AG09309 (cell line): ENCODE data around the gene ELAPOR1.

Source experiments
- DNase-seq: peaks from one replicate; pipeline ENCODE4 v3.0.0-alpha.2; 2010; ENCODE audit warnings: low read depth
- H3K4me3 ChIP-seq: 2 replicates; pipeline ENCODE4 v1.5.1; 2011; ENCODE audit warnings: mild to moderate bottlenecking, low read depth, low read length, moderate library complexity; ENCODE audit not compliant: control insufficient read depth
- CTCF ChIP-seq: IDR thresholded peaks from 2 replicates; pipeline ENCODE4 v1.5.1; 2011; ENCODE audit warnings: mild to moderate bottlenecking, low read depth, low read length, inconsistent platforms; ENCODE audit not compliant: insufficient read depth, control insufficient read depth; ENCODE audit errors: missing control alignments

ELAPOR1 gene

DNA sequence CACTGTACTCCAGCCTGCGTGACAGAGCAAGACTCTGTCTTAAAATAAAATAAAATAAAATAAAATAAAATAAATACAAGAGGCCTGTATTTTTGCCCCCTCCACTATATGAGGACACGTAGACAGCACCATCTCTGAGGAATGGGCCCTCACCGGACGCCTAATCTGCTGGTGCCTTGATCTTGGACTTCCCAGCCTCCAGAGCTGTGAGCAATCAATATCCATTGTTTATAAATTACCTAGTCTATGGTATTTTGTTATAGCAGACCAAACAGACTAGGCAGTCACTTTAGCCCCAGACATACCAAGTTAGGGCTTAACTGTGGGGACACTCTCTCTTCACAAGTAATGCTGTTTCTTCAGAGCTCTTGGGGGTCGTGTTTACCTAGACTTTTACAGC lies 6.4 kb downstream of the ELAPOR1 start:
- TF ChIP-seq CTCF = no peak
- DNase-seq = no peak
- H3K4me3 ChIP-seq = no peak overlapping the region

GRCh38 chr1:109131059-109131458 lies 17.1 kb downstream of the ELAPOR1 start:
- DNase-seq = no peak
- no peak overlapping the region for H3K4me3 ChIP-seq
- no peak for TF ChIP-seq CTCF

DNA sequence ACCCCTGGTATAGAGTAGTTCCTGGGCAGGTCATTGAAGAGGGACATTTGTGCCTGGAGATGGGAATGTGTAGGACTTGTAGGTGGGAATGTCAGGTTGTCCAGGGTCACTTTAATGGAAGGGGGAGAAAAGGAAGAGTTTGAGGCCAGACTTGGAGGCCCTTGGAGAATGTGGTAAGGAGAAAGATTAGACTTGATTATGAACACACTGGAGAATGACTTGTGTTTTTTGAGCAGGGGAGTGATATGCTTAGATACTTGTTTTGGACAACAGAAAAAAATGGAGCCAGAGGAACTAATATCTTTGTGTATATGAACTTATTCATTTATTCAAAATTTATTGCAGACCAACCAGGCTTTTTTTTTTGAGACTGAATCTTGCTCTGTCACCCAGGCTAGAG lies 17.9 kb downstream of the ELAPOR1 start:
- no peak overlapping the region for H3K4me3 ChIP-seq
- TF ChIP-seq CTCF = no peak
- DNase-seq = no peak

DNA sequence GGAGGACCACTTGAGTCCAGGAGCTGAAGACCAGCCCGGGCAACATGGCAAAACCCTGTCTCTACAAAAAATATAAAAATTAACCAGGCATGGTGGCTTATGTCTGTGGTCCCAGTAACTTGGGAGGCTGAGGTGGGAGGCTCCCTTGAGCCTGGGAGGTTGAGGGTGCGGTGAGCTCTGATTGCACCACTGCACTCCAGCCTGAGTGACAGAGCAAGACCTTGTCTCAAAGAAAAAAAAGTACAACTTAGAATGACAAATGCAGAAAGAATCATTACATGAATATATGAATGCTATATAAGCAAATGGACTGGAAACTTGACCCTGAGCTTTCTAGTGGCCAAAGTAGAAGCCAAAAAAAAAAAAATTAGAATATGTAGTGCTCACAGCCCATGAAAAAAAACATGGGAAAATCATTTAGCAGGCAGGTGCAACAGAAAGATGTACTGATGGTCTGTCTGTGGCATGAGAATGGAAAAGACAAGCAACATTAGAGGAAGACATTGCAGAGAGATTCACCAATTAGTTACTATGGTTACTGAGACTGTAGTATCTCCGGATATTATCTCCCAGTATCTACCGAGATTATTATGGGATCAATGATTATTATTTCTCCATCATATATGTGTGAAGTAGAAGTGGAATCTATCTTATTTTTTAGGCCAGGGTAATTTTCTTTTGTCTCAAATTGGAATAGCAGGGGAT lies 19.2 kb downstream of the ELAPOR1 start:
- no peak overlapping the region for H3K4me3 ChIP-seq
- no peak for DNase-seq
- no peak for TF ChIP-seq CTCF

DNA sequence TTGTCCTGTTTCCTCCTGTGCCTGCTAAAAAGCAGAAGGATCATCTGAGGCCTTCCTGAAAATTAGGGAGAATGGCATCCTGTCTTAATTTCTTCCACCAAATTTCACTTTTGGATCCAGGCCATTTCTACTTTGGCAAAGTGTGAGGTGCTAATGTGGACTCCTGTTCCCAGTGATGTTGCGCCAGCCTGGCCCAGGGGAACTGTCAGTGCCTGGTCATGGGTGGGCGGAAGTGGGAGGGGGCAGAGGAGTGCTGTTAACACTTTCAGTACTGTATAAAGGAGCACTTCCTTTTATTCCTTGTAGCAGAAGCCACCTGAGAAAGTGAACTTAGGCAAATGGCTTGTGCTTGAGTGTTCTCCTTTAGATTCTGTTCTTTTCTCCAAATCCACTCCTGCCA lies 19.9 kb downstream of the ELAPOR1 start:
- no peak for DNase-seq
- no peak overlapping the region for H3K4me3 ChIP-seq

DNA sequence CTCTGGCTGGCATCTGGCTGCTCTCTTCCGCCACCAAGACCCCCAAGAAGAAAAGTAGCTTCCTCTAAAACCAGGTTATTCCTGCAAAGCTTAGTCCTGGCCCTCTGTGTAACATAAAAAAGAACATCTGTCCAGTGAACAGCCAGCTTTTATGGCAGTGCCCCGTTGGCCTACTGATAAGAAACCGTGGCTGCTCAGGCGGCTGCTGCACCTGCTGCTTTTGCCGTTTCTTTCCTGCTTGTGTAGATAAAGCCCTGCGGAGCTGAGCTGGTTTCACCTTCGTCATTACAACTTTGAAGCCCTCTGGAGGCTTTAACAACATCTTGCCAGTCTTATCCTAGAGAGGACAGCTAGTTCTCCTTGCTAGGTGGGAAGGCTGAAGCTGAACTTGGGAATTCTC lies 20.5 kb downstream of the ELAPOR1 start:
- no peak overlapping the region for H3K4me3 ChIP-seq
- no peak for DNase-seq
- TF ChIP-seq CTCF = no peak

More for the DNA sequence above, 19.9 kb downstream of the ELAPOR1 start:
- TF ChIP-seq CTCF = no peak

DNA sequence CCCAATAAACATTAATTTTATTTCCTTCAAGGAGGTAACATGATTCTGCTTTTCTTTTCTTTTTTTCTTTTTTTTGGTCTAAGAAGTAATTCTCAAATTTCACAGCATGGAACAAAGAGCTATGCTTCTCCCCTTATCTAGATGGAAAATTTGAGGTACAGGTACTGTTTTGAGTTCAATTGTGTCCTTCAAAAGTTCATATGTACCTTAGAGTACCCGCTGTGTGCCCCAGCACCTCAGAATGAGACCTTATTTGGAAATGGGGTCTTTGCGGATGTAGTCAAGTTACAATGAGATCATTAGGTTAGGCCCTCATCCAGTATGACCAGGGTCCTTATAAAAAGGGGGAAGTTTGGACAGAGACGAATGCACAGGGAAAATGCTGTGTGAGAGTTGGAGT lies 22.0 kb downstream of the ELAPOR1 start:
- H3K4me3 ChIP-seq = no peak overlapping the region
- no peak for DNase-seq
- TF ChIP-seq CTCF = no peak
